ENCODE measurements around the gene HBS1L. TPM values are rescaled to one million over a fixed set of nuclear protein-coding genes. Genes with fewer than 3 reads are reported as not detected.

Gene HBS1L
- total RNA-seq, 1 experiment from 2014 or later, result 65.1 TPM

Other genes with a start within 250 kb of the HBS1L start
- not detected in 2 replicates for gene ALDH8A1, start 104.7 kb downstream of the HBS1L start, total RNA-seq (2014; rRNA removed; shearing (Covaris generic))
- gene MYB, start 126.5 kb upstream of the HBS1L start, total RNA-seq (2014; rRNA removed; shearing (Covaris generic)), result 14.5 and 14.7 TPM in 2 replicates

Measured in HT-29 (cell line).